Suprapubic skin (tissue), 4 donors: ENCODE data around the gene MAP7D1. TPM values are rescaled to one million over a fixed set of nuclear protein-coding genes. Genes with fewer than 3 reads are reported as not detected.
A peak's percentile ranks its signal among the peaks of the same experiment; 100 is the strongest.
"Not testable (repeated sequence)": the region's sequence is repeated elsewhere in the genome, so short reads cannot be mapped to it uniquely, and the experiment has no call there.

Source experiments
- DNase-seq, 2 donors: peaks; one replicate each; pipeline ENCODE4 v3.0.0-alpha.2; 2019; ENCODE audit warnings: low spot score in 2 of 2
- H3K27ac ChIP-seq: fragments of 200-600 bp; sonication (generic); one replicate; pipeline ENCODE4 v1.5.1; 2019
- H3K27me3 ChIP-seq: fragments of 200-600 bp; sonication (generic); one replicate; pipeline ENCODE4 v1.5.1; 2019
- H3K36me3 ChIP-seq: fragments of 200-600 bp; sonication (generic); one replicate; pipeline ENCODE4 v1.5.1; 2019
- H3K4me1 ChIP-seq: fragments of 200-600 bp; sonication (generic); one replicate; pipeline ENCODE4 v1.5.1; 2019
- H3K4me3 ChIP-seq: fragments of 200-600 bp; sonication (generic); one replicate; pipeline ENCODE4 v1.5.1; 2019; ENCODE audit warnings: mild to moderate bottlenecking
- H3K9me3 ChIP-seq: fragments of 200-600 bp; sonication (generic); one replicate; pipeline ENCODE4 v1.5.1; 2019
- EP300 ChIP-seq: sonication (generic); formaldehyde crosslinking; IDR thresholded peaks from one replicate; pipeline ENCODE4 v1.6.1; 2017; ENCODE audit warnings: antibody characterized with exemption
- POLR2A ChIP-seq, 2 donors: fragments of 450-650 bp; IDR thresholded peaks; one replicate each; pipeline ENCODE4 v1.6.1; 2017; ENCODE audit warnings: antibody characterized with exemption in 2 of 2, mild to moderate bottlenecking in 2 of 2, moderate library complexity in 2 of 2
- POLR2AphosphoS5 ChIP-seq, 3 donors: sonication (generic); formaldehyde crosslinking; IDR thresholded peaks; one replicate each; pipeline ENCODE4 v1.6.1; 2017; ENCODE audit warnings: antibody characterized with exemption in 3 of 3
- WGBS: methylation state at CpG from one replicate; pipeline ENCODE4 v1.1.5; 2018; 5-methylcytosine and 5-hydroxymethylcytosine counted together
- total RNA-seq, 4 donors: library from RNA; depleted of rRNA; stranded (reverse); fragments of >200 nt; gene quantifications; one replicate each; pipeline ENCODE4 v1.1.0, GENCODE V29; 2016
- TF ChIP-seq, protein P1 (sequence below), 2 donors: fragments of 200-600 bp in 1 of 2; fragments of 450-650 bp in 1 of 2; sonication (generic) in 1 of 2; IDR thresholded peaks; one replicate each; pipeline ENCODE4 v1.5.1; 2016 to 2019; ENCODE audit warnings: antibody characterized with exemption in 2 of 2, mild to moderate bottlenecking in 1 of 2, moderate library complexity in 1 of 2

Gene MAP7D1
- total RNA-seq, 4 donors from 2014 or later, result 80.0 to 119 (median 94.6) TPM

GRCh38 chr1:36182734-36183133 lies 26.8 kb downstream of the MAP7D1 start:
- Histone ChIP-seq H3K36me3 (peaks cover 41% of the 10 kb centered on the region), H3K4me1 (peaks cover 14% of the 10 kb centered on the region), H3K27ac (no peak overlapping the region), H3K4me3 (no peak overlapping the region), H3K27me3 (no peaks in the 10 kb centered on the region), H3K9me3 (no peaks in the 10 kb centered on the region)
- no peak for DNase-seq
- 82% methylated on average over 2 of the region's 2 CpGs for WGBS
- TF ChIP-seq POLR2AphosphoS5 (IDR thresholded peaks at IDR 0.05) (no peak), POLR2A (IDR thresholded peaks at IDR 0.05) (no peak), EP300 (no peak)
- TF ChIP-seq, protein P1, sequence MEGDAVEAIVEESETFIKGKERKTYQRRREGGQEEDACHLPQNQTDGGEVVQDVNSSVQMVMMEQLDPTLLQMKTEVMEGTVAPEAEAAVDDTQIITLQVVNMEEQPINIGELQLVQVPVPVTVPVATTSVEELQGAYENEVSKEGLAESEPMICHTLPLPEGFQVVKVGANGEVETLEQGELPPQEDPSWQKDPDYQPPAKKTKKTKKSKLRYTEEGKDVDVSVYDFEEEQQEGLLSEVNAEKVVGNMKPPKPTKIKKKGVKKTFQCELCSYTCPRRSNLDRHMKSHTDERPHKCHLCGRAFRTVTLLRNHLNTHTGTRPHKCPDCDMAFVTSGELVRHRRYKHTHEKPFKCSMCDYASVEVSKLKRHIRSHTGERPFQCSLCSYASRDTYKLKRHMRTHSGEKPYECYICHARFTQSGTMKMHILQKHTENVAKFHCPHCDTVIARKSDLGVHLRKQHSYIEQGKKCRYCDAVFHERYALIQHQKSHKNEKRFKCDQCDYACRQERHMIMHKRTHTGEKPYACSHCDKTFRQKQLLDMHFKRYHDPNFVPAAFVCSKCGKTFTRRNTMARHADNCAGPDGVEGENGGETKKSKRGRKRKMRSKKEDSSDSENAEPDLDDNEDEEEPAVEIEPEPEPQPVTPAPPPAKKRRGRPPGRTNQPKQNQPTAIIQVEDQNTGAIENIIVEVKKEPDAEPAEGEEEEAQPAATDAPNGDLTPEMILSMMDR (IDR thresholded peaks at IDR 0.05), result no peak

DNA sequence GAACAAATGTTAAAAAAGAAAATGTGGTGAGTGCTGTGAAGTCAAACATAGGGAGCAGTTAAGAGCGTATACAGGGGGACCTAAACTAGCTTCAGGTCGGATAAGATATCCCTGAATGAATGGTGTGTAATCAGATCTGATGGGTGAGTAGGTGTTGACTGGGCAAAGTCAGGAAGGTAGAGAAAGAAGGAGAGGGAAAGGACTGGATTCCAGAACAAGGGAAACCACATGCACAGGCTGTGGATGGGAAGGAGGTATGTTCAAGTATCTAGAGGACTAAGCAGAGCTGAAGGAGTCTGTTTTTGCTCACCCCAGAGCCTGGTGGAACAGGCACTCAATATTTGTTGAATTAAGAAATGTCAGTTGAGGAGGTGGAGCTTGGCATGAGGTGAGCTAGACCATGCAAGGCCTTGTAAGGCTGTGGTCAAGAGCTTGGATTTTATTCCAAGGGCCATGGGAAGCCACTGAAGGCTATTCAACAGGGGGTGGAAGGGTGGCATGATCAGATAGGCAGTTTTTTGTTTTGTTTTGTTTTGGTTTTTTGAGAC lies 27.4 kb downstream of the MAP7D1 start:
- H3K27me3 ChIP-seq, result no peaks in the 10 kb centered on the region
- peaks cover 11% of the 10 kb centered on the region for H3K4me1 ChIP-seq
- no peaks in the 10 kb centered on the region for H3K9me3 ChIP-seq
- TF ChIP-seq EP300, result no peak
- TF ChIP-seq POLR2AphosphoS5 (IDR thresholded peaks at IDR 0.05), result no peak
- TF ChIP-seq POLR2A (IDR thresholded peaks at IDR 0.05), result no peak
- TF ChIP-seq, protein P1 (IDR thresholded peaks at IDR 0.05), result no peak
- H3K27ac ChIP-seq, result no peak overlapping the region
- WGBS, result 93% methylated on average over 2 of the region's 2 CpGs
- no peak for DNase-seq
- H3K36me3 ChIP-seq, result peaks cover 34% of the 10 kb centered on the region
- H3K4me3 ChIP-seq, result no peak overlapping the region

DNA sequence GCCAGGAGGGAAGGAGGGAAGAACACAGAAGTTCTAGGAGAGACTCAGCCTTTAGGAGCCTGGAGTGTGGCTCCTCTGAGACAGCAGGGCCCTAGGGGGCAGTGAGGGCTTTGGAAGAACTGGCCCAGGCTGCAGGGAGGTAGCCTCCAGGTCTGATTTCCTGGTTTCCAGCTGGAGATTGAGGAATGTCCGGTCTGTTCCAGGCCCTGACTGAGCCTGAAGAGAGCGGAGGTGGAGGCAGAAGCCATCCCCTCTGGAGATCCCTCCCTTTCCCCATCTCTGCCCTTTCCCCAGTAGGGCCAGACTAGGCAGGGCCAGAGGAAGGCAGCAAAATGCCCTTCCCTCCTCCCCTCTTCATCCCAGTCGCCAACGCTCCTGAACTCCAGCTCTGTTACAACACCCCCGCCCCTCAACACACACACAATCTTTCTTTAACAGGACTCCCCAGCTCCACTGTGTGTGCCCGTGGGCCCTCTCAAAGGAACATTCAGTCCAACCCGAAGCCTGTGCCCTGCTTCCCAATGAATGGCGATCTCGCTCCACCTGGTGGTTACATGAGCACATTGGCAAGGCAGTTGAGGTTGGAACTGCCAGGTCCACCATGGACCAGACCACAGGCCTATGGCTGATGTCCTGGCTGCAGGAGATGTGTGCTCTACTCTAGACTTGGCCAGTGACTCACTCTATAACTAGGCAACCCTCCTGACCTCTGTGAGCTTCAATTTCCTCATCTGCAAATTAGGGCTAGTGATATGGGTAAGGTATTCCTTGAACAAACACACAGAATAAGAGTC lies 32.0 kb downstream of the MAP7D1 start:
- Histone ChIP-seq H3K27me3 (no peaks in the 10 kb centered on the region), H3K4me1 (peaks cover 8% of the 10 kb centered on the region), H3K27ac (peak overlapping the region; percentile 75), H3K36me3 (no peaks in the 10 kb centered on the region), H3K4me3 (no peak overlapping the region), H3K9me3 (no peaks in the 10 kb centered on the region)
- DNase-seq, result peak; percentile 92 to 94
- WGBS, result 4% methylated on average over 9 of the region's 9 CpGs
- TF ChIP-seq POLR2A (IDR thresholded peaks at IDR 0.05), result no peak
- TF ChIP-seq, protein P1 (IDR thresholded peaks at IDR 0.05), result peak; percentile 82
- TF ChIP-seq POLR2AphosphoS5 (IDR thresholded peaks at IDR 0.05), result peak in 2 of 3 donors; percentile 60 to 86
- no peak for TF ChIP-seq EP300

DNA sequence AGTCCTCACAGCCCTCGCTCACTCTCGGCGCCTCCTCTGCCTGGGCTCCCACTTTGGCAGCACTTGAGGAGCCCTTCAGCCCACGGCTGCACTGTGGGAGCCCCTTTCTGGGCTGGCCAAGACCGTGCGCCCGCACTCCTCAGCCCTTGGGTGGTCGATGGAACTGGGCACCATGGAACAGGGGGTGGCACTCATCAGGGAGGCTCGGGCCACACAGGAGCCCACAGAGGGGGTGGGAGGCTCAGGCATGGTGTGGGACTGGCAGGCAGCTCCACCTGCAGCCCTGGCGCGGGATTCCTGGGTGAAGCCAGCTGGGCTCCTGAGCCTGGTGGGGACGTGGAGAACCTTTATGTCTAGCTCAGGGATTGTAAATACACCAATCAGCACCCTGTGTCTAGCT lies 40.8 kb downstream of the MAP7D1 start:
- H3K27me3 ChIP-seq, H3K9me3 ChIP-seq, H3K4me1 ChIP-seq, DNase-seq, H3K36me3 ChIP-seq, H3K4me3 ChIP-seq, H3K27ac ChIP-seq: not testable (repeated sequence)
- 85% methylated on average over 8 of the region's 12 CpGs for WGBS

DNA sequence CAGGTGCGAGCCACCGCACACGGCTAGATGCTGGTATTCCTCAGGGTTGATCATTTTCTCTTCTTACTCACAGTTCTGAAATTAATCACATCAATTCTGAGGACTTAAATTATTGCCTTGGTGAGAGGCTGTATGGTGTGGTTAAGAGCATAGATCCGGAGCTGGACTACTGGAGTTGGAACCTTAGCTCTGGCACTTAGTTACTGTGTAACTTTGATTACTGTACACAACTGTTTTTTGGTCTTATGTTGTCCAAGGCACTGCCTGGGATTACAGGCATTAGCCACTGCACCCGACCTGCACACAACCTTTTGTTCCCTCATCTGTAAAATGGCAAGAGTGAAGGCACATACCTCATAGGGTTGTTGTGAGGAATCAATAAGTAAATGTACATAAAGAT lies 42.7 kb downstream of the MAP7D1 start:
- H3K36me3 ChIP-seq, result no peaks in the 10 kb centered on the region
- WGBS, result 96% methylated on average over 5 of the region's 5 CpGs
- no peak for DNase-seq
- no peak for TF ChIP-seq POLR2AphosphoS5 (IDR thresholded peaks at IDR 0.05)
- no peak for TF ChIP-seq EP300
- TF ChIP-seq, protein P1 (IDR thresholded peaks at IDR 0.05), result no peak
- no peak for TF ChIP-seq POLR2A (IDR thresholded peaks at IDR 0.05)
- no peak overlapping the region for H3K4me3 ChIP-seq
- no peaks in the 10 kb centered on the region for H3K9me3 ChIP-seq
- H3K4me1 ChIP-seq, result peaks cover 14% of the 10 kb centered on the region
- no peaks in the 10 kb centered on the region for H3K27me3 ChIP-seq
- H3K27ac ChIP-seq, result no peak overlapping the region
